GM20431 (cell line): Measurements from ENCODE around the gene HDAC7.

Source experiments
- in situ Hi-C: fragments of 300-500 bp; cut with MseI, MboI; formaldehyde crosslinking; loops from one replicate; pipeline ENCODE4 v1.15.0; 2020; ENCODE audit warnings: low sequenced_read_pairs; ENCODE audit not compliant: unreplicated experiment

HDAC7 gene

GRCh38 chr12:47834199-47834903 is 14.6 kb upstream of the HDAC7 start:
- in situ Hi-C loops = no loop called here

GRCh38 chr12:47833591-47834012 is 13.9 kb upstream of the HDAC7 start:
- in situ Hi-C loops = no loop called here

GRCh38 chr12:47832263-47832933 is 12.7 kb upstream of the HDAC7 start:
- in situ Hi-C loops = no loop called here

GRCh38 chr12:47829584-47829983 is 9.9 kb upstream of the HDAC7 start:
- in situ Hi-C loops = no loop called here

GRCh38 chr12:47828976-47829482 is 9.3 kb upstream of the HDAC7 start:
- in situ Hi-C loops = no loop called here

GRCh38 chr12:47828008-47828975 is 8.6 kb upstream of the HDAC7 start:
- in situ Hi-C loops = no loop called here

- in situ Hi-C loops = no loop called here
These were observed 5.5 kb upstream of the HDAC7 start for GRCh38 chr12:47825173-47825639.

GRCh38 chr12:47824635-47825034 is 4.9 kb upstream of the HDAC7 start:
- in situ Hi-C loops = no loop called here

GRCh38 chr12:47824198-47824597 is 4.5 kb upstream of the HDAC7 start:
- in situ Hi-C loops = no loop called here

- in situ Hi-C loops = no loop called here
These were observed 3.9 kb upstream of the HDAC7 start for GRCh38 chr12:47823422-47824086.

GRCh38 chr12:47822863-47823262 is 3.2 kb upstream of the HDAC7 start:
- in situ Hi-C loops = no loop called here

- in situ Hi-C loops = no loop called here
These were observed 2.7 kb upstream of the HDAC7 start for GRCh38 chr12:47822401-47822800.

GRCh38 chr12:47821346-47821706 is 1.6 kb upstream of the HDAC7 start:
- in situ Hi-C loops = no loop called here

GRCh38 chr12:47820631-47821345 is 1.1 kb upstream of the HDAC7 start:
- in situ Hi-C loops = no loop called here

- in situ Hi-C loops = no loop called here
These were observed 386 bp downstream of the HDAC7 start for GRCh38 chr12:47819138-47819895.

GRCh38 chr12:47818467-47819137 is 1.1 kb downstream of the HDAC7 start:
- in situ Hi-C loops = no loop called here

GRCh38 chr12:47818007-47818376 is 1.7 kb downstream of the HDAC7 start:
- in situ Hi-C loops = no loop called here
